GM12891 (cell line): ENCODE results near the gene FMN1.

Experiments used
- PAX5 ChIP-seq: IDR thresholded peaks from 2 replicates; pipeline ENCODE4 v1.6.1; 2011; ENCODE audit warnings: low read length, moderate library complexity, mild to moderate bottlenecking; ENCODE audit not compliant: insufficient read depth, severe bottlenecking
- POLR2A ChIP-seq: IDR thresholded peaks from 2 replicates; pipeline ENCODE4 v1.6.1; 2011; ENCODE audit warnings: low read depth, low read length, control low read depth
- POLR2AphosphoS5 ChIP-seq: IDR thresholded peaks from 2 replicates; pipeline ENCODE4 v1.6.1; 2011; ENCODE audit warnings: low read depth, low read length, control low read depth
- SPI1 ChIP-seq: IDR thresholded peaks from 2 replicates; pipeline ENCODE4 v1.6.1; 2011; ENCODE audit warnings: low read depth, low read length, control low read depth
- TAF1 ChIP-seq: IDR thresholded peaks from 2 replicates; pipeline ENCODE4 v1.6.1; 2011; ENCODE audit warnings: low read depth, low read length, control low read depth

GRCh38 chr15:33200444-33200843 lies 5.9 kb upstream of the FMN1 start:
- TF ChIP-seq POLR2AphosphoS5, result no peak
- TF ChIP-seq POLR2A, result no peak
- no peak for TF ChIP-seq TAF1
- TF ChIP-seq SPI1, result no peak
- no peak for TF ChIP-seq PAX5
